GM21717 (cell line): ENCODE measurements around the gene SYNM.

Experiments used
- ATAC-seq: cut with Tn5 transposase; IDR thresholded peaks from one replicate; pipeline ENCODE4 v1.9.1; 2021; ENCODE audit warnings: mild to moderate bottlenecking, moderate library complexity; ENCODE audit not compliant: unreplicated experiment

The SYNM gene

DNA sequence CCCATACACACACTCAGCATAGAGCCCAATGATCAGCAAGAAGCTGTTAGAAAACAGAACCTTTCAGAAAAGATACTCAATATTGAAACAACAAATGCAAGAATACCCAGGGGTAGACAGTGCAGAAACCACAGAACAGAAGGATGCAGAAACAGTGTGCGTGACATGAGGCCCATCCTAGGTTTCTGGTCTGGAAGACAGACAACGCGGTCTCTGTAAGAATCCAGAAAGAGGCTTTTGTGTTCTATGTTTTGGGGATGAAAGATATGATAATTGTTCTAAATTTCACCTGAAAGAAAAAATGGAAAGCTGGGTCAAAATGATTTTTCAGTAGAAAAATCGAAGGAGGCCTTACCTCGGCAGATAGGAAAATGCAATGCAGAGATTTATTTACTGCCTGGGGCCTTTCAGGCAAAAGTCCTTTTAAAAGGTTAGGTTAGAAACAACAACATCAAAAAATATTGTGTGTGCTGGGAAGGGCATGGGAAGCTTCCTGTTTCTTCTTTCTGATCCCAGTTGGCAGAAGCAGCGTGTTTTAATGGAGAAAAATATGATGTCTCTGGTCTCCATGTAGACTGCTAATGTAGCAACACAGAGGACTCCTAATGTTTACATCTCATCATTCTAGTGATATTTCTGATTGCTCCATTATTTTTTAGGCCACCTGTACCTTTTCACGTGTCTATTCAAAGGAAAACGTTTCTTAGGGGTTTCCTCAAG is 17.0 kb downstream of the SYNM start:
- no peak for ATAC-seq

DNA sequence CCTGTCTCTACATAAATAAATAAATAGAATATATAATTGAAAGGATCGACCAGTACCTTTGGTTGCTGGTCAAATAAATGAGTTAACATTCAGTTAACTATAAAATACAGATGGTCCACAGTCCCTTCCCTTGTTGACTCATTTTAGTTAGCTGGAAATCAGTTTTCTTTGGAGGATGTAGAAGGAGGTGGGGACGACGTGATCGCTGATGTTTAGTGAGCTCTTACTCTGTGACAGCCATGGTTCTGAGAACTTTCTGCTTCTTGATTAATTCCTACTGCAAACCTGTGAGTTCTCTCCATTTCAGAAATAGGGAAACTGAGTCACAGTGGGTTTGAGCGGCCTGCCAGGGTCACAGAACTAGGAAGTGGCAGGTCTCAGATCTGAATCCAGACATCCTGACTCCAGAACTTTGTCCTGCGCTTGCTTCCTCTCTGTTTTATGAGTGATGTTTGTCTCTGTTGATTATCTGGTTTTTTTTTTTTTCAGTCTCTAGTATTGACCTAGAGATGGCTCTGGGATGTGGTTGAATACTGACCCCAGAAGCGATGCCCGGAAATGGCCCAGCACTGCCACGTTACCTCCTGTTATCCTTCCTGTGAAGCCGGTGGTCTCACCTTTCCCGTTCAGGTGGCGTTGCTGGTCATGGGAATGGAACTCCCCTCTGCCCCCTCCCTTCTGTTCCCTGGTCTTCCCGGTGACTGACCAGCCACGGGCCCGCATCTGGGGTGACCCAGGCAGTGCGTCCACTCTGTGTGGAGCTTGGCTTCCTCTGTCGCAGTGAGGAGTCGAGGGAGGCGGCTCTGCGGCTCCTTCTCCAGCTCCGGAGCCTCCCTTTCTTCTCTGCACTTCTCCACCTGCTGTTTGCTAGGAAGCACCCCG is 18.2 kb downstream of the SYNM start:
- no peak for ATAC-seq

DNA sequence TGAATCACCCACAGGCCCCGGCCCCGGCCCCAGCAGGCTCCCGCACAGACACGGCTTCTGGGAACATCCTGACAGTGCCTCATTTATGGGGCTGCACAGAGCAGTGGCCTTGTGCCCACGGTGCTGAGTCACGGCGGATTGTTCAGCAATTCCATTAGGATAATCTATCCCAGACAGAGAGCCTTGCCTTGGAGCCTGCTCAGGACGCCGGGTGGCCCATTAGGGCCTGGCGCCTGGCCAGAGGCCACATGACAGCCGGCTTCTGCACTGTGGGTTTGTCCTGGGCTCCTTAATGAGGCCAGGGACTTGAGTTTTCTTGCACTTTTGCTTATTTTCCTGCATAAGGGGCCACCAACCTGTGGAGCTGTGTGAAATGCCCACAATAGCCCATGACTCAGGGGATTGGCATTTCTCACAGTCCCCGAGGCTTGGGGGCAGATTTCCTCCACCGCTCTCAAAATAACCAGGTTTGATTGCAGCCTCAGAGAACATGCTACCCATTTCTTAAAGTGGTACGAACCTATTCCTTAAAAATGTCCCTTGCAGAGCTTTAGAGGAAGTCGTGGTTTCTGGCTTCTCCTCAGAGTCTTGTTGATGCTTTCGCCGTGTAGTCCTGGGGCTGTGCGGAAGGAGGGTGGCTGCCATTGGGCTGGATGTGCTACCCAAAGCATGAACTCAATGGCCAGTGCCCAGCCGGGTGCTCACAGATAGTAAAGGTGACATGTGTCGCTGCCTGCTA is 19.0 kb downstream of the SYNM start:
- no peak for ATAC-seq

DNA sequence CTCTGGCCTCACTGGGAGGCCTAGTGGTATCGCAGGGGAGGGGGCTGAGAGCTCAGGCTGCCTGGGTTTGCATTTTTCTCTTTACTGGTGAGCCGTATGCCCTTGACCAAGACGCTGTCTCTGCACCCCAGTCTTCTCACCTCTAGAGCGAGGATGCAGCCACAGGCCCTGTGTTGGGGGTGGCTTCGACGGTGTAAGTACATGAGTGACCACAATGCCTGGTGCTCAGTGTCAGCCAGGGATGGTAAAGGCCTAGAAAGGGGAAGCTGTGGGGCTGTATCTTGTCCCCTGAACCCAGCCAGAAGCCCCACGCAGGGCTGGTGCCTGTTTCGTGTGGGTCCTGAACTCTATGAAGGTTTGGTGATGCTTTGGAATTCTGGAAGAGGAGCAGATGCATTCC is 19.8 kb downstream of the SYNM start:
- ATAC-seq, result no peak

DNA sequence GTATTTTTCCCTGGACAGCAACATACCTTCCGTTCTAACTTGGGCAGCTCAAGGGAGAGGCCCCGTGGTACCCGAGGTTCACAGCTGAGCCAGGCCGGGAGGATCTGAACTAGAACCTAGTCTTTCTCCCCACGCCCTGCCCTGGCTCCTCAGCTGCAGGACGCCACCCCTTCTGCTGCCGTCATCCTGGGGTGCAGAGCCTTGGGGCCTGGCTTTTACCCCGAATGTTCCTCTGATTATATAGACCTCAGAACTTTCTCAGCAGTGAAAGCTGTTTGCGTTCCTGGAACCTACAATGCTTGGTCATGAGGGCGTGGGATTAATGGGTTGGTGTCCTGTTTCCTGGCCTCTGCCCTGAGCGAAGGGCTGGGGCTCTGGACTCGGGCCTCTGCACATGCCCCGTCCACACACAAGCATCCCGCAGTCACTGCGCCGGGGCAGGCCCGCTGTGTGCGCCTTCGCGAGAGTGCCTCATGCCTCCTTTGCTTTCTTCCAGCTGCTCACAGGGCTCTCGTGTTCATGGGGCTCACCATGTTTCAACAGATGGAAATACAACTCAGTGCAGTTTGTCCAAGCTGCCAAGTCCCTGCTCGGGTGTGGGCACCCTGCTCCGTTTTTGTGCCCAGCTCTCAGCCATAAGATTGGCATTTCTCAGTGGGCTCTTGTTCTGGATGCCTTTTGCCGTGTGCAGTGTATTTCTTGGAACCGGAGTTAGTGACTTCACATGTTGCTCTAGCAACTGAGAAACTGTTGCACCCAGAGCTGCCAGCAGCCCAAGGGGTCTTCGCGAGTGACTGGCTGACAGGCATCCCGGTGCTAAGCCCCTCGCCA is 20.4 kb downstream of the SYNM start:
- ATAC-seq, result no peak

DNA sequence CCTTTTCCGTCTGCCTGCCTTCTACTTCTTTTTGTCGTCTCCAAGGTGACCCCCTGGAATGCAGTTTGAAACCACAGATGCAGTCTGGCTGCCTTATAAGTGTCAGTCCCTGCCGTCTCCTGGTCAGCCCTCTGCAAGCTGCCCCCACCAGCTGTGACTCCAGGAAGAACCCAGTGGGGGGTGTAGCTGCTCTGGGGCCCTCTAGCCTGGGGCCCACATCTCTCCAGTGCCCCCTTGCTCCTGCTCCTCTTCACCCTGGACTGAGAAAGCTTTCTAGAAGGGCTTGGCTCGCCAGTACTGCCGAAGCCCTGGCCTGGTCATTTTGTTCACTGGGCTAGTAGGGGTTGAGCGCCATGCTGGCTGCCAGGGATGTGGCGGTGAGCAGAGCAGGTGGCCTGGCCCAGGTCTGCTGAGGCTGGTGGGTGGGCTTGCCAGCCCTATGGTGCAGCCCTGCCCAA is 21.3 kb downstream of the SYNM start:
- no peak for ATAC-seq

DNA sequence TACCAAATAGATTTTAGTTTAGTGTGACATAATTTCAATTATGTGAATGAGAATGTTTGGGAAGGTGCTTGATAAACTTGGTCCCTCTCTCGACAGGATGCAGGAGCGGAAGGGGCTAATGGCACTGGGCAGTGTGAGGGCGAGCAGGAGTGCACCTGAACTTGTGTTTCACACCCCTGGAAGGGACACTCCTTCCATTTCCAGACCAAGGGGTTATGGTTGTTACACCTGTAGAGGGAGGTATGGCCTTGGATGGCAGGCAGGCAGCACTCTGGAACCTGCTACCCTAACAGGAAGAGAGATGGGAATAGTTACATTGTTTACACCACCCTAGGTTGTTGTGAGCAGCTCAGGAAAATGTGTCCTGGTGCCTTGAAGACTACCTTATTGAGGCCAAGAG is 22.1 kb downstream of the SYNM start:
- ATAC-seq, result no peak

DNA sequence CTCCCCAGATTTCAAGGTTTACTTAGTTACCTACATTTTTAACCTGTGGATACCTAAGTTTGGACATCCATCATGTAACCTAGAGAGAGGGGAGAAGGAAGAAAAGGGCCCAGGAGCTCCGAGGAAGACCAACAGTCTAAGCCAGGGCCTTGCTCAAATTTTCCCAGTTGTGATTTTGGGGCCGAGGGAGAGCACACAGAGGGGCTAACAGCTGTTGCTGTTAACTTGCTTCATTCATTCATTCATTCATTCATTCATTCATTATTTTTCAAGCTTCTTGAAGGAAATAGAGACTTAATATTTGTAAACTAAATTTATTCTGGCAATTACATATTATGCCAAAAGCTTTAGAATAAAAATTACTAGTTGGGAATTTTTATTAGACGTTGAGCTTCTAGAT is 22.9 kb downstream of the SYNM start:
- no peak for ATAC-seq

DNA sequence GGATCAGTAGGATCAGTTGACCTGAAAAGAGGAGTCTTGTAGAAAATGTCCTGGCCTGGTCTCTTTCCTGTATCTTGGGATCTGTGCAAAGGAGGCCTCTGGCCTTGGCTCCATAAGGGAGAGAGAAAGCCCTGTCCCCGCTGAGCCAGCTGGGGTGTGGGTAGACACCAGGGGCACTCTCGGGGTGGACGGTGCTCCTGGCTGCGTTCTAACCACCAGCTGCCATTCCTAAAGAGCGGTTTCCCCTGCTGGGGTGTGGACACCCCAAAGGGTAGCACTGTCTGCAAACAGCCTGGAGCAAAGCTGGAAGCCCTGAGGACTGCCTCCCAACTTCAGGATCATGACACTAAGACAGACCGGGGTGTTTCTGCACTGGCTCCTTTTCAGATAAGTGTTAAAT is 23.5 kb downstream of the SYNM start:
- no peak for ATAC-seq

DNA sequence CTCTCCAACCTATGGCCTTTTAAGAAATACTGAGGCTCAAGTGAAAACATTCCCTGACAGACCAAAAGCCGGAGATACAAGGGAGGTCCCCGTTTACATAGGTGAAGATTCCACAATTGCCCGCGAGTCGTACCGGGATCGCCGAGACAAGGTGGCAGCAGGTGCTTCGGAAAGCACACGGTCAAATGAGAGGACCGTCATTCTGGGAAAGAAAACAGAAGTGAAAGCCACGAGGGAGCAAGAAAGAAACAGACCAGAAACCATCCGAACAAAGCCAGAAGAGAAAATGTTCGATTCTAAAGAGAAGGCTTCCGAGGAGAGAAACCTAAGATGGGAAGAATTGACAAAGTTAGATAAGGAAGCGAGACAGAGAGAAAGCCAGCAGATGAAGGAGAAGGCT is 24.8 kb downstream of the SYNM start:
- no peak for ATAC-seq

DNA sequence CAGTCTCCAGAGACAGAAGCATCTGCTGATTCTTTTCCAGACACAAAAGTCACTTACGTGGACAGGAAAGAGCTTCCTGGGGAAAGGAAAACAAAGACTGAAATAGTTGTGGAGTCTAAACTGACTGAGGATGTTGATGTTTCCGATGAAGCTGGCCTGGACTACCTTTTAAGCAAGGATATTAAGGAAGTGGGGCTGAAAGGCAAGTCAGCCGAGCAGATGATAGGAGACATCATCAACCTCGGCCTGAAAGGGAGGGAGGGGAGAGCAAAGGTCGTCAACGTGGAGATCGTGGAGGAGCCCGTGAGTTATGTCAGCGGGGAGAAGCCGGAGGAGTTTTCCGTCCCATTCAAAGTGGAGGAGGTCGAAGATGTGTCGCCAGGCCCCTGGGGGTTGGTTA is 25.4 kb downstream of the SYNM start:
- no peak for ATAC-seq

DNA sequence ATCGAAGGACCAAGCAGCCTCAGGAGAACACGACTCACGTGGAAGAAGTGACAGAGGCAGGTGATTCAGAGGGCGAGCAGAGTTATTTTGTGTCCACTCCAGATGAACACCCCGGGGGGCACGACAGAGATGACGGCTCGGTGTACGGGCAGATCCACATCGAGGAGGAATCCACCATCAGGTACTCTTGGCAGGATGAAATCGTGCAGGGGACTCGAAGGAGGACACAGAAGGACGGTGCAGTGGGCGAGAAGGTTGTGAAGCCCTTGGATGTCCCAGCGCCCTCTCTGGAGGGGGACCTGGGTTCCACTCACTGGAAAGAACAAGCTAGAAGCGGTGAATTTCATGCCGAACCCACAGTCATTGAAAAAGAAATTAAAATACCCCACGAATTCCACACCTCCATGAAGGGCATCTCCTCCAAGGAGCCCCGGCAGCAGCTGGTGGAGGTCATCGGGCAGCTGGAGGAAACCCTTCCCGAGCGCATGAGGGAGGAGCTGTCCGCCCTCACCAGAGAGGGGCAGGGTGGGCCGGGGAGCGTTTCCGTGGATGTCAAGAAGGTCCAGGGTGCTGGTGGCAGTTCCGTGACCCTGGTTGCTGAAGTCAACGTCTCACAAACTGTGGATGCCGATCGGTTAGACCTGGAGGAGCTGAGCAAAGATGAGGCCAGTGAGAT is 26.0 kb downstream of the SYNM start:
- no peak for ATAC-seq

DNA sequence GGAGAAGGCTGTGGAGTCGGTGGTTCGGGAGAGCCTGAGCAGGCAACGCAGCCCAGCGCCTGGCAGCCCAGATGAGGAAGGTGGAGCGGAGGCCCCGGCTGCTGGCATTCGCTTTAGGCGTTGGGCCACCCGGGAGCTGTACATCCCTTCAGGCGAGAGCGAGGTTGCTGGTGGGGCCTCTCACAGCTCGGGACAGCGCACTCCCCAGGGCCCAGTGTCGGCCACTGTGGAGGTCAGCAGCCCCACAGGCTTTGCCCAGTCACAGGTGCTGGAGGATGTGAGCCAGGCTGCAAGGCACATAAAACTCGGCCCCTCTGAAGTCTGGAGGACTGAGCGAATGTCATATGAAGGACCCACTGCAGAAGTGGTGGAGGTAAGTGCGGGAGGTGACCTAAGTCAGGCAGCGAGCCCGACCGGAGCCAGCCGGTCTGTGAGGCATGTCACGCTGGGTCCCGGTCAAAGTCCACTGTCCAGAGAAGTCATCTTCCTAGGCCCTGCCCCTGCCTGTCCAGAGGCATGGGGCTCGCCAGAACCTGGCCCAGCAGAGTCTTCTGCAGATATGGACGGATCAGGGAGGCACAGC is 26.7 kb downstream of the SYNM start:
- no peak for ATAC-seq

DNA sequence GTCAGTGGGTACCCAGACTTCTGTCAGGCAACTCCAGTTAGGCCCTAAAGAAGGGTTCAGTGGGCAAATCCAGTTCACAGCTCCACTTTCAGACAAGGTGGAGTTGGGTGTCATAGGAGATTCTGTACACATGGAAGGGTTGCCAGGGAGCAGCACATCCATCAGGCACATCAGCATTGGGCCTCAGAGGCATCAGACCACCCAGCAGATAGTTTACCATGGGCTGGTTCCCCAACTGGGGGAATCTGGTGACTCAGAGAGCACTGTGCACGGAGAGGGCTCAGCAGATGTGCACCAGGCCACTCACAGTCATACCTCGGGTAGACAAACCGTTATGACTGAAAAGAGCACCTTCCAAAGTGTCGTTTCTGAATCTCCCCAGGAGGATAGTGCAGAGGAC is 27.2 kb downstream of the SYNM start:
- no peak for ATAC-seq

DNA sequence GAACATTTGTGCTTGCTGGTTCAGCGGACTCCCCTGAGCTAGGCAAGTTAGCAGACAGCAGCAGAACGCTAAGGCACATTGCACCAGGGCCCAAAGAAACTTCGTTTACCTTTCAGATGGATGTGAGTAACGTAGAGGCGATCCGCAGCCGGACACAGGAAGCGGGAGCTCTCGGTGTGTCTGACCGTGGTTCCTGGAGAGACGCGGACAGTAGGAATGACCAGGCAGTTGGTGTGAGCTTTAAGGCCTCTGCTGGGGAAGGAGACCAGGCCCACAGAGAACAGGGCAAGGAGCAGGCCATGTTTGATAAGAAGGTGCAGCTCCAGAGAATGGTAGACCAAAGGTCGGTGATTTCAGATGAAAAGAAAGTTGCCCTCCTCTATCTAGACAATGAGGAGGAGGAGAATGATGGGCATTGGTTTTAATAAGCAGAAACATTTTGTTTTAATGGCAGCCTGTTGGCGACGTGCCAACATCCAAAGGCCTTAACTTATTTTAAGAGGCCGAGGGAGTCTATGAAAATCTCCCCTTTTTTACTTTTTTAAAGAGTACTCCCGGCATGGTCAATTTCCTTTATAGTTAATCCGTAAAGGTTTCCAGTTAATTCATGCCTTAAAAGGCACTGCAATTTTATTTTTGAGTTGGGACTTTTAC is 27.9 kb downstream of the SYNM start:
- no peak for ATAC-seq

DNA sequence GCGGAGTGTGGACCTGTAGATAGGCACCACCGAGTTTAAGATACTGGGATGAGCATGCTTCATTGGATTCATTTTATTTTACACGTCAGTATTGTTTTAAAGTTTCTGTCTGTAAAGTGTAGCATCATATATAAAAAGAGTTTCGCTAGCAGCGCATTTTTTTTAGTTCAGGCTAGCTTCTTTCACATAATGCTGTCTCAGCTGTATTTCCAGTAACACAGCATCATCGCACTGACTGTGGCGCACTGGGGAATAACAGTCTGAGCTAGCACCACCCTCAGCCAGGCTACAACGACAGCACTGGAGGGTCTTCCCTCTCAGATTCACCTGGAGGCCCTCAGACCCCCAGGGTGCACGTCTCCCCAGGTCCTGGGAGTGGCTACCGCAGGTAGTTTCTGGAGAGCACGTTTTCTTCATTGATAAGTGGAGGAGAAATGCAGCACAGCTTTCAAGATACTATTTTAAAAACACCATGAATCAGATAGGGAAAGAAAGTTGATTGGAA is 29.5 kb downstream of the SYNM start:
- no peak for ATAC-seq

DNA sequence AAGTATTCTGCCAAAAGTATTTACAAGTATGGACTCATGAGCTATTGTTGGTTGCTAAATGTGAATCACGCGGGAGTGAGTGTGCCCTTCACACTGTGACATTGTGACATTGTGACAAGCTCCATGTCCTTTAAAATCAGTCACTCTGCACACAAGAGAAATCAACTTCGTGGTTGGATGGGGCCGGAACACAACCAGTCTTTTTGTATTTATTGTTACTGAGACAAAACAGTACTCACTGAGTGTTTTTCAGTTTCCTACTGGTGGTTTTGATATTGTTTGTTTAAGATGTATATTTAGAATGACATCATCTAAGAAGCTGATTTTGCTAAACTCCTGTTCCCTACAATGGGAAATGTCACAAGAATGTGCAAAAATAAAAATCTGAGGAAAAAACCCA is 30.3 kb downstream of the SYNM start:
- ATAC-seq, result peak; percentile 91

DNA sequence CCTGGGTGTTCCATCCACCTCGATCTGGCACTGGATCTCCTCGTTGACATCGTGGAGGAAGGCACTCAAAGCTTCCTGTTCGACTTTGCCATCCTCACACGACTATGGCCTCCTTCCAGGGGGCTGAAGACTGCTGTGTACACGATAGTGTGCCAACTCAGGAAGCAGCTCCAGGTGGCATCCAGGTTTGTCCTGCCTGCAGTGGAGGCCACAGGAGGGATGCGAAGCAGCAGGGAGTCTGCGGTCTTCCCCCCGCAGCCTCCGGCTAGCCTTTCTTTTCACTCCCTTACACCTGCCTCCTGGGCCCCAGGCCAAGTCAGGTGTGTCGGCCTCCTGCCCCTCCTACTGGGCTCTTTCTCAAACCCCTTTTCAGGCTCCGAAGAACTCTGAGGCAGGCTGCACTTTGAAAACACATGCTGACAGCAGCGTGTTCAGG is 32.2 kb downstream of the SYNM start:
- ATAC-seq, result no peak

DNA sequence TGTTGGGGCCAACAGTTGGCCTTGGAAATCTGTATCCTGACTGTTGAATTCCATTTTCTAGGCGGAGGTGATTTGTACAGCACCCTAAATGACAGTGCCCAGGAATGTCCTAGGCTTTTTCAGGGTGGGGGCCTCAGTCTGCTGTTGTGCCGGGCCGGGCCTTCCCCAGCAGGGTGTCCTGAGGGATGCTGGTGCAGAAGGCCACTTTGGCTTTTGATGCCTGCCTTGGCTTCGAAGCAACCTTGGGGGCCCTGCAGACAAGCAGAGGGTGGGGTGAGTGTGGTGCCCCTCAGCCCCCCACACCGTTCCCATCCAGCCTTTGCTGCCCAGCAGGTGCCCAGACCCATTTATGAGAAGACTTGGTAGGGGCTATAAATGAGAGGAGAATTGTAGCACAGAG is 33.0 kb downstream of the SYNM start:
- ATAC-seq, result no peak
